RWPE1 (cell line): ENCODE data around the gene RAB5IF.
"Not testable (repeated sequence)": the region's sequence is repeated elsewhere in the genome, so short reads cannot be mapped to it uniquely, and the experiment has no call there.

Experiments used
- CTCF ChIA-PET: fragments of 350-600 bp; sonication (Branson Sonifier 250); formaldehyde crosslinking; extraction: SDS; loops from one replicate; lab custom pipeline; 2021; lab: Yijun Ruan, JAX
- POLR2A ChIA-PET: fragments of 400-600 bp; formaldehyde crosslinking; extraction: SDS; loops from one replicate; lab custom pipeline; 2020; ENCODE audit warnings: antibody characterized with exemption; ENCODE audit not compliant: low non-redundant PET; lab: Yijun Ruan, JAX
- DNase-seq: peaks from one replicate; pipeline ENCODE4 v3.0.0; 2012; ENCODE audit warnings: low spot score
- H3K27ac ChIP-seq: fragments of 450-650 bp; 2 replicates; pipeline ENCODE4 v1.5.1; 2017
- CTCF ChIP-seq: fragments of 450-650 bp; conservative IDR thresholded peaks from 2 replicates; pipeline ENCODE4 v1.5.1; 2017; ENCODE audit warnings: low read depth, mild to moderate bottlenecking

RAB5IF gene

DNA sequence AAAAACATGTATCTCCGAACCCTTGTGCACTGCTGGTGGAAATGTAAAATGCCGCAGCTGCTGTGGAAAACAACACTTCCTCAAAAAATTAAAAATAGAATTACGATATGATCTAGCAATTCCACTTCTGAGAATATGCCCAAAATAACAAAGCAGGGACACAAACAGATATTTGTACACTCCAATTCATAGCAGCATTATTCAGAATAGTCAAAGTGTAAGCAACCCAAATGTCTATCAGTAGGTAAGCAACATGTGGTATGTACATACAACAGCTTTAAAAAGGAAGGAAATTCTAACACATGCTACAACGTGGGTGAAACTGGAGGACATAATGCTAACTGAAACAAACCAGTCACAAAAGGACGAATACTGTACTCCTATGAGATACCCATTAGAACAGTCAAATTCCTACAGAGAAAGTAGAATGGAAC lies 5.7 kb upstream of the RAB5IF start:
- ChIA-PET CTCF (interaction anchor here (0.6 to 1.7 kb wide), 5 partner anchors 8 to 334 kb away, joined by 3 to 11 read pairs (median 5); no protein-coding TSS in a partner anchor), POLR2A (no interaction called here)
- TF ChIP-seq CTCF, result no peak
- no peak overlapping the region for H3K27ac ChIP-seq
- DNase-seq, result no peak

DNA sequence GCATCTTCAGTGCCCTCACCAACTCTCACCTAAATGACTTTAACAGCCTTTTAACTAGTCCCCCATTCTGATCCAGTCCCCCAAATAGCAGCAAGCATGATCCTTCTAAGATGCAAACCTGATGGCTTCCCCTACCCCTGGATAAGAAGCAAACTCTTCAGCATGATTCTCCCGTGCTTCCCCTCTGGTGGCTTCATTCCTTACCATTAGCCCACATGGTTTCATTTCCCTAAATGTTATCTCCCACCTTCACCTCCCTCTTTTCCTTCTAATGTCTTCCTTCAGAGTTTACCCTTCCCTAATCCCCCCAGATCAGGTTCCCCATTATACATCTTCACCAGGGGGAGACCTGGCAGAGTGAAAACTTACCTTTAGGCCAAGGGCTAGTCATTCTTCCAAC lies 4.0 kb upstream of the RAB5IF start:
- no peak overlapping the region for H3K27ac ChIP-seq
- ChIA-PET POLR2A (no interaction called here), CTCF (interaction anchor here (1.7 kb wide), 1 partner anchor 9 kb away, joined by 11 read pairs; no protein-coding TSS in a partner anchor)
- no peak for TF ChIP-seq CTCF
- DNase-seq, result no peak

DNA sequence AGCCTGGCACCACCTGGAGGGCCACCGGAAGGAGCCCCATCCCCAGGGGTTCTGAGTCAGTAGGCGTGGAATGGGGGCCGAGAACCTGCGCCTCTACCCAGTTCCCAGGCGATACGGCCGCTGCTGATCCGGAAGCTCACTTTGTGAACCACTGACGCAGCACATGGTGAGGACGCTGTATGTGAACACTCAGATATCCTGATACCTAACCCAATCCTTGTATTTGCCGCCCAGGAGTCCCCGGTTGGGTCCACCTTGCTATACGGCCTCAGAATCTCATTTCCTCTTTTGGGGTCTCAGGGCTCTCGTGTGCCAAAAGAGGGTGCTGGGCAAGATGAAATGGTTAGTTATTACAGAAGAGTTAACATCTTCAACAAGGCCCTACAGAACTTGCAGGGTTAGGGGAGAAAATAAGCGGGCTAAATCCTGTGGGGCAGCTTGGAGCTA lies 604 bp upstream of the RAB5IF start:
- ChIA-PET CTCF (interaction anchor here (0.6 to 1.8 kb wide), 29 partner anchors 8 to 942 kb away, joined by 3 to 17 read pairs (median 4); partner anchors contain the start of genes DSN1 and TGIF2), POLR2A (interaction anchor here (0.5 to 1.2 kb wide), 5 partner anchors 33 to 363 kb away, joined by 3 to 7 read pairs (median 4); no protein-coding TSS in a partner anchor)
- TF ChIP-seq CTCF, result no peak
- peak overlapping the region; percentile 80 for H3K27ac ChIP-seq
- DNase-seq, result peak; percentile 23

GRCh38 chr20:36606158-36607066 lies 833 bp downstream of the RAB5IF start:
- peak; percentile 34 for DNase-seq
- ChIA-PET POLR2A (interaction anchor here (0.6 to 1.2 kb wide), 6 partner anchors 11 to 864 kb away, joined by 4 to 8 read pairs (median 5); partner anchors contain the start of gene RBM39), CTCF (interaction anchor here (0.5 to 1.8 kb wide), 20 partner anchors 11 to 407 kb away, joined by 3 to 17 read pairs (median 4); partner anchors contain the start of gene DSN1)
- TF ChIP-seq CTCF, result no peak
- peak overlapping the region; percentile 80 for H3K27ac ChIP-seq

GRCh38 chr20:36607586-36608387 lies 2.2 kb downstream of the RAB5IF start:
- ChIA-PET POLR2A (interaction anchor here (0.7 kb wide), 2 partner anchors 166 to 721 kb away, joined by 4 to 6 read pairs; no protein-coding TSS in a partner anchor), CTCF (interaction anchor here (0.7 kb wide), 1 partner anchor 167 kb away, joined by 4 read pairs; no protein-coding TSS in a partner anchor)
- H3K27ac ChIP-seq, result peak overlapping the region; percentile 57
- DNase-seq, result peak; percentile 48
- TF ChIP-seq CTCF, result no peak

DNA sequence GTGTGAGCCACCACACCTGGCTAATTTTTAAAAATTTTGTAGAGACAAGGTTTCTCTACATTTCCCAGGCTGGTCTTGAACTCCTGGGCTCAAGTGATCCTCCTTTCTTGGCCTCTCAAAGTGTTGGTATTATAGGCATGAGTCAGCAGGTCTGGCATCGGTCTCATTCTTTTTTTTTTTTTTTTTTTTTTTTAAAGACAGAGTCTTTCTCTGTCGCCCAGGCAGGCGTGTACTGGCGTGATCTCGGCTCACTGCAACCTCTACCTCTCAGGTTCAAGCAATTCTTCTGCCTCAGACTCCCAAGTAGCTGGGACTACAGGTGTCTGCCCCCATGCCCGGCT lies 2.8 kb downstream of the RAB5IF start:
- H3K27ac ChIP-seq, result peak overlapping the region; percentile 32
- ChIA-PET POLR2A (interaction anchor here (0.7 kb wide), 1 partner anchor 56 kb away, joined by 6 read pairs; no protein-coding TSS in a partner anchor), CTCF (interaction anchor here (0.6 kb wide), 1 partner anchor 294 kb away, joined by 3 read pairs; no protein-coding TSS in a partner anchor)
- DNase-seq, result not testable (repeated sequence)
